A549 (cell line): ENCODE results near the gene SLC39A11.

Experiments
- CBX8 ChIP-seq: fragments of 200-600 bp; sonication (generic); IDR thresholded peaks from 2 replicates; pipeline ENCODE4 v1.6.1; 2016
- CHD2 ChIP-seq: fragments of 150-350 bp; IDR thresholded peaks from 2 replicates; pipeline ENCODE4 v1.6.1; 2014; ENCODE audit warnings: low read length; ENCODE audit not compliant: partially characterized antibody
- EHMT2 ChIP-seq: fragments of 200-600 bp; sonication (generic); IDR thresholded peaks from 2 replicates; pipeline ENCODE4 v1.6.1; 2016; ENCODE audit warnings: antibody characterized with exemption, low read depth, mild to moderate bottlenecking, moderate library complexity
- EP300 ChIP-seq, 2 experiments: fragments of >200 bp; sonication (Bioruptor Twin); formaldehyde crosslinking; IDR thresholded peaks; 2 replicates in 1 of 2; 3 replicates in 1 of 2; pipeline ENCODE4 v1.6.1; 2016 to 2017
- FOXS1 ChIP-seq: fragments of 250-450 bp; sonication (Bioruptor Pico); IDR thresholded peaks from 2 replicates; pipeline ENCODE4 v1.5.0; 2020; ENCODE audit warnings: mild to moderate bottlenecking, moderate library complexity
- HDAC2 ChIP-seq: fragments of 200-600 bp; sonication (generic); IDR thresholded peaks from 2 replicates; pipeline ENCODE4 v1.6.1; 2016
- HOXA7 ChIP-seq: fragments of 250-450 bp; sonication (Bioruptor Pico); IDR thresholded peaks from 2 replicates; pipeline ENCODE4 v1.5.0; 2020; ENCODE audit warnings: mild to moderate bottlenecking, moderate library complexity
- MAFK ChIP-seq: fragments of 450-650 bp; IDR thresholded peaks from 2 replicates; pipeline ENCODE4 v1.6.1; 2014; ENCODE audit not compliant: partially characterized antibody
- NFE2L2 ChIP-seq: fragments of 150-350 bp; conservative IDR thresholded peaks from 2 replicates; pipeline ENCODE4 v1.6.1; 2014; ENCODE audit warnings: low read length
- PHF8 ChIP-seq: fragments of 200-600 bp; sonication (generic); IDR thresholded peaks from 2 replicates; pipeline ENCODE4 v1.6.1; 2016; ENCODE audit warnings: low read depth, mild to moderate bottlenecking, antibody characterized with exemption, moderate library complexity, borderline replicate concordance
- POLR2A ChIP-seq: IDR thresholded peaks from 2 replicates; pipeline ENCODE4 v1.6.1; 2012; ENCODE audit warnings: mild to moderate bottlenecking, low read length
- RCOR1 ChIP-seq: fragments of 150-350 bp; IDR thresholded peaks from 2 replicates; pipeline ENCODE4 v1.6.1; 2014; ENCODE audit warnings: antibody characterized with exemption, low read length, low read depth
- RFX5 ChIP-seq: fragments of 450-650 bp; IDR thresholded peaks from 2 replicates; pipeline ENCODE4 v1.7.1; 2014; ENCODE audit warnings: antibody characterized with exemption, mild to moderate bottlenecking, moderate library complexity
- TF ChIP-seq, protein P1 (sequence below): fragments of >200 bp; sonication (Bioruptor Twin); formaldehyde crosslinking; IDR thresholded peaks from 3 replicates; pipeline ENCODE4 v1.5.1; 2016

DNA sequence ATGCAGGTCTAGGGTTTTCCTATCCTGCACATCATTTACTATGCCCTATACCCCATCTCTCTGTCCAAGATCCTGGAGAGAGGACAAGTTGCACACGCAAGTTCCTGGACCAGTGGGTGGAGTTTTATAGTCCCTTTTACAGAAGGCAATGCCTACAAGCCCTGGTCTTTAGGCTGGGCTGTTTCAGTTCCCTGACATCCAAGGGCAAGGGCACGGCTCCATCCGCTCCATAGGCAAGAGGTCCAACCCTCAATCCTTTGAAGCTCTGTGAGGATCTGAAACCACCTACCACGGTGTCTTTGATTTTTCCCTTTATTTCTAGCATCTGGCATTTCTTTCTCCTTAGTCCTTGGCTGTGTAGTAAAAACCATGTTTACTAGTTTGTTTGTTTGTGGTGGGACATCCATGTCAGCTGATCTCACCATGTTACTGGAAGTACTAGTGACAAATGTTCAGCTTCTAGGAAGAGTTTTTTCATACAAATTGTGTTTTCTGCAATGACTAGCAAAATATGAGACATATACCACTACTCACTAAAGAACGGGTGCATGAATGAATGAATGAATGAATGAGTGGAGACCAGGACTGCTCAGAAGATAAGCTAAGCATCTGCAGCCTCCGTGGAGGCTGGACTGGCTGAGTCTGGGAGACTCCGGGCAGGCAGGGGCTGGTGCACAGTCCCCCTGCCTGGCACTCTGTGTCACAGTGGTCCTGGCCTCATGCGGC, 359.4 kb downstream of the SLC39A11 start:
- TF ChIP-seq, protein P1, sequence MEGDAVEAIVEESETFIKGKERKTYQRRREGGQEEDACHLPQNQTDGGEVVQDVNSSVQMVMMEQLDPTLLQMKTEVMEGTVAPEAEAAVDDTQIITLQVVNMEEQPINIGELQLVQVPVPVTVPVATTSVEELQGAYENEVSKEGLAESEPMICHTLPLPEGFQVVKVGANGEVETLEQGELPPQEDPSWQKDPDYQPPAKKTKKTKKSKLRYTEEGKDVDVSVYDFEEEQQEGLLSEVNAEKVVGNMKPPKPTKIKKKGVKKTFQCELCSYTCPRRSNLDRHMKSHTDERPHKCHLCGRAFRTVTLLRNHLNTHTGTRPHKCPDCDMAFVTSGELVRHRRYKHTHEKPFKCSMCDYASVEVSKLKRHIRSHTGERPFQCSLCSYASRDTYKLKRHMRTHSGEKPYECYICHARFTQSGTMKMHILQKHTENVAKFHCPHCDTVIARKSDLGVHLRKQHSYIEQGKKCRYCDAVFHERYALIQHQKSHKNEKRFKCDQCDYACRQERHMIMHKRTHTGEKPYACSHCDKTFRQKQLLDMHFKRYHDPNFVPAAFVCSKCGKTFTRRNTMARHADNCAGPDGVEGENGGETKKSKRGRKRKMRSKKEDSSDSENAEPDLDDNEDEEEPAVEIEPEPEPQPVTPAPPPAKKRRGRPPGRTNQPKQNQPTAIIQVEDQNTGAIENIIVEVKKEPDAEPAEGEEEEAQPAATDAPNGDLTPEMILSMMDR, result no peak
- TF ChIP-seq POLR2A (no peak), HDAC2 (no peak), RCOR1 (no peak), CHD2 (no peak), RFX5 (no peak), NFE2L2 (no peak), PHF8 (no peak), MAFK (no peak), EP300 (IDR thresholded peaks at IDR 0.05) (no peak), HOXA7 (no peak), EHMT2 (no peak), FOXS1 (no peak), CBX8 (no peak)
